Activated naive CD8-positive, alpha-beta T cell (primary cell): ENCODE measurements around the gene HIVEP1.

ENCODE experiments used
- H3K27ac Mint-ChIP-seq: one replicate; pipeline ENCODE4 v1.8.0; 2021; ENCODE audit warnings: mixed read lengths
- H3K27me3 Mint-ChIP-seq: one replicate; pipeline ENCODE4 v1.8.0; 2021; ENCODE audit warnings: mixed read lengths
- H3K36me3 Mint-ChIP-seq: one replicate; pipeline ENCODE4 v1.8.0; 2021; ENCODE audit warnings: mixed read lengths
- H3K4me1 Mint-ChIP-seq: one replicate; pipeline ENCODE4 v1.8.0; 2021; ENCODE audit warnings: low read depth, mixed read lengths
- H3K4me3 Mint-ChIP-seq: one replicate; pipeline ENCODE4 v1.8.0; 2021; ENCODE audit warnings: mild to moderate bottlenecking, mixed read lengths
- H3K9me3 Mint-ChIP-seq: one replicate; pipeline ENCODE4 v1.8.0; 2021; ENCODE audit warnings: low read depth, mixed read lengths

Gene HIVEP1

DNA sequence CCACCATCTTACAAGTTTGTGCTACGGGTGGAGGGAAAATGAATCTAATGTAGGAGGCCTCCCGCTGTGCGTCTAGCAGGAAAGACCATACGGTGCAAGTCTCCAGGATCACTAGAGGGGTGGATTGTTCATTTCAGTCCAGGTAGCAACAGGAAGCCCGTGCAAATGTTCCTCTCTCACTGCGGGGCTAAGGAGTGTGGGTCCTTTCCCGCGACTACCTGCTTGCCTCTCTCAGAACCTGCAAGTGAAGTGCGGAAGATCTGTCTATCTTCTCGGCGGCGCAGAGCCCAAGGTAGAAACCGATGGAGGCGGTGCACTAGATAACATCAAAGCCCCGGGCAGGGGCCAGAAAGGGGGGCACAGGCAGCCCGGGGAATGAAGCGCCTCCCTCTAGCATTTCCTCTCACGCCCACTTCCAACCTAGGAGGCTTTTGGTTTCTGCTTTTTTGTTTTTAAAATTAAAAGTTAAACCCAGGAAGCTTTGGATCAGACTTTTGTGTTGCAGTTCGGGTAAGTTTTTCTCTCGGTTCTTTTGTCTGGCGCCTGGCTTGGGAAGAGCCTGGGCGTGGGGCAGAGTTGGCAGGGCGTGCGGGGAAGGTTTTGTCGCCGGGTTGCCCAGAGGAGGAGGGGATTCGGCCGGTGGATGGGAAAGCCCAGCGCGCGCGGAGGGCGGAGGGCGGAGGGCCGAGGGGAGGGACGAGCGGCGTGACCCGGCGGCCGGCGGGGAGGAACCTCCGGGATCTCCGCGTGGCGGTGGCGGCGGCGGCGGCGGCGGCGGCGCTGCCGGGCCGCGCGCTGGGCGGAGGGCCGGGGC is 3.5 kb upstream of the HIVEP1 start:
- Mint-ChIP-seq H3K4me1 (peaks cover 30% of the 10 kb centered on the region), H3K27ac (peak overlapping the region; percentile 99), H3K4me3 (peak overlapping the region; percentile 97), H3K27me3 (no peaks in the 10 kb centered on the region), H3K9me3 (no peaks in the 10 kb centered on the region), H3K36me3 (no peaks in the 10 kb centered on the region)

DNA sequence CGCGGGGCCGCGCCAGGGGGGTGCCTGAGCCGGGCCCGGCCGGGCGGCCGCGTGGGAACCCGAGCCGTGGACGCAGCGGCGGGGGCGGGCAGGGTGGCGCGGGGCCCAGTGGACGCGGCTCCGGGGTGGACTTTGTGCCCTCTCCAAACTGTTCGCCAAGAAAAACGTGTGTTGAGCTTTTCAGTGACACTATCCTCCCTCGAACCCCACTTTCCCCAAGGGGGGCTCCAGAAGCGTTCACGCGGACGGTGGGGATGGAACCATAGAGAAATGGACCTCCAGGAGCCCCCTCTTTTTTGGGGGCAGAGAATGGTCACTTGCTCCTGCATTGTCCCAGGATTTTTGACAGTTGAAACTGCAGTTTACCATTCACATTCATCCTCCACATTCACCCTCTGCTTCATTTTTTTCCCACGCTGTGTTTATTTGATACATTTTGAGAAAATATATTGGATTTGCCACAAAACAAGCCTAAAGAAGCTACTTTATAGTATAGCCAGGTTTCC is 2.9 kb upstream of the HIVEP1 start:
- Mint-ChIP-seq H3K9me3 (no peaks in the 10 kb centered on the region), H3K27me3 (no peaks in the 10 kb centered on the region), H3K4me3 (peak overlapping the region; percentile 93), H3K36me3 (no peaks in the 10 kb centered on the region), H3K4me1 (peaks cover 36% of the 10 kb centered on the region), H3K27ac (peak overlapping the region; percentile 97)

DNA sequence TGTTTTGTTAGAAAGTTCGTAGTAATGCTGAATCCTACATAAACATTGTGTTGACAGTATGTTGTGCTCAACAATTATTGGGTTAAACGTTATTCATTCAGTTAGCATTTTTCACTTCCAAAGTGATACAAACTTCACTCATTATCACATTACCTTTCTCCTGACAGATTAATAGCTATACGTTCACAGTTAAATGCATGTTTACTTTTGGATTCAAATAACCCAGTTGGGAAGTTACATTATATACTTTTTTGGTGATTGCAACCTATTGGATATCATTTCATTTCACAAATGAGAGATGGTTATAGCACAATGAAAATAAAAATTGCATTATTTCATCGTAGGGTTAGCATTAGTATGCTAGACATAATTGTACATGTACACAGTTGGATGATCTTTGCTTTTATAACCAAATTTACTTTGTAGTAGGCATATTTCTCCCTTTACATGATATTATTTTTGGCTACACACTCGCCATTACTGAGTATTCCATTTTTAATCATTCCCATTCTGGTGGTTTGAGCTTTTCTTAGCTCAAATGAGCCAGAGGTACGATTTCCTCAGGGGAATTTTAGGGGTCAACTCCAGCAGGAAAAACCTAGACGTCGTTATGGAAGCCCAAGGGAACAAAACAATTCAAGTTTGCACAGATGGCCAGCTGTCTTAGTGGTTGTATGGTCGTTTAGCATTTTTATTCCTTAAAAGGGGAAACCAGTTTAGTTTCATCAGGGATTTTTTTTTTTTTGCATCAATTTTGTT is 2.1 kb upstream of the HIVEP1 start:
- Mint-ChIP-seq H3K9me3 (peaks cover 5% of the 10 kb centered on the region), H3K4me3 (peak overlapping the region; percentile 93), H3K27me3 (no peaks in the 10 kb centered on the region), H3K36me3 (peaks cover 8% of the 10 kb centered on the region), H3K27ac (peak overlapping the region; percentile 97), H3K4me1 (peaks cover 44% of the 10 kb centered on the region)

DNA sequence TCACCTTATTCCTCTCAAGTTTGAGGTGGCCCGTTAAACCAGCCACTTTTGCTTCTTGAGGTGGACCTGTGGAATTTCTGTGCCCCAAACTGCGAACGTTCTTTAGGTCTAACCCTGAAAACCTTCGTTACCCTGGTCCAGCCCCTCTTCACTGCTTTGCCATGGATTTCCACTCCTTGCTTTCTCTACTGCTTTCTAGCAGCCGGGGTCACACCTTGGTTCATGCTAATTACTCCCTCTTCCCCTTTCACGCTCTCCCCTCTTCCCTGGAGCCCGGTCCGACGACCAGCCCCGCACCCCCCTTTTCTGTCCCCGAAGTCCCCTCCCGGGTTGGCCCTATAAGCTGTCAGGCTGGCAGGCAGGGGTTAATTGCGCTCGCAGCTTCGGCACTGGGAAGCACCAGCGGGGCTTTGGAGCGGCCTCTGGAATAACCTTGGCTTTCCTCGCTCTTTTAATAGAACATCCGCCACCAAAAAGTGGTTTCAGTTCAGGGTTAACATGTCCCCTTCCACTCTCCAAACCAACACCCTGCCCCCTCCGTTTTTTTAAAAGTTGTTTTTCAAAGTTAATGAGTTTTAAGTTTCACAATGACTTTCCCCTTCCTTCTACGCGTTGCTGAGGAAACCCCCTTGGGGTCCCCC is 1.4 kb upstream of the HIVEP1 start:
- no peaks in the 10 kb centered on the region for H3K27me3 Mint-ChIP-seq
- H3K9me3 Mint-ChIP-seq = peaks cover 5% of the 10 kb centered on the region
- peaks cover 11% of the 10 kb centered on the region for H3K36me3 Mint-ChIP-seq
- H3K4me3 Mint-ChIP-seq = peak overlapping the region; percentile 93
- peak overlapping the region; percentile 97 for H3K27ac Mint-ChIP-seq
- H3K4me1 Mint-ChIP-seq = peaks cover 51% of the 10 kb centered on the region

DNA sequence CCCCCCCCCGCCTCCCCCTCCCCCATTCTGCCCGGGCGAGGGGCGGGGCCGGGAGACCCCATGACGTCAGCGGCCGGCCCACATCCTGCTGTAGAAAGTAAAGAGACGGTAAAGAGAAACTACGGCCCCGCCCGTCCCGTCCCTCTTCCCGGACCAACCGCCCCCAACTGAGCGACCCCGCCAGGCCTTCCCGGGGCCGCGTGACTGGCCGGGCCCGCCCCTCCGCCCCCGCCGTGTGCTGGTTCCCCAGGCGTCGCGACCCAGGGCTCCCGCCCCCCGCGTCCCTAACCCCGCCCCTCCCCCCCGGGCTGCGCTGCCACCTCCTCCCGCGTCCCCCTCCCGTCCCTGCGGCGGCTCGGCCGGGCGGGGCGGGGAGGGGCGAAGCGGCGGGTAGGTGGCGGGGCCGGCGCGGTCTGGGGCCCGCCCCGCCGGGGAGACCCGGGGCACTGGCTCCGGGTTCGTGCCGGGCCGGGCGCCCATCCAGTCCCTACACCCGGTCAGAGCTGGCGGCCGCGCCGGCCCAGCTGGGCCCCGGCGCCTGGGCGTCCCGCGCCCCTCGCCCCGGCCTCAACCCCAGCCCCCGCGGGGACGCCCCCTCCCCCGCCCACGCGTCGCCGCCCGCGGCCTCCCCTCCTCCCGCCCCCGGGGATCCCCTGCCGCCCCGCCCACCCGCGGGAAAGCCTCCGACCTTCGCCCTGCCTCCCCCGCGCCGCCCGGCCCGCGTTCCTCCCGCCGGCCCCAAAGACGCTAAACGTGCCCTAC is 655 bp upstream of the HIVEP1 start:
- peaks cover 5% of the 10 kb centered on the region for H3K9me3 Mint-ChIP-seq
- H3K4me1 Mint-ChIP-seq = peaks cover 58% of the 10 kb centered on the region
- H3K27me3 Mint-ChIP-seq = no peaks in the 10 kb centered on the region
- peaks cover 11% of the 10 kb centered on the region for H3K36me3 Mint-ChIP-seq
- H3K27ac Mint-ChIP-seq = peak overlapping the region; percentile 97
- H3K4me3 Mint-ChIP-seq = peak overlapping the region; percentile 93

DNA sequence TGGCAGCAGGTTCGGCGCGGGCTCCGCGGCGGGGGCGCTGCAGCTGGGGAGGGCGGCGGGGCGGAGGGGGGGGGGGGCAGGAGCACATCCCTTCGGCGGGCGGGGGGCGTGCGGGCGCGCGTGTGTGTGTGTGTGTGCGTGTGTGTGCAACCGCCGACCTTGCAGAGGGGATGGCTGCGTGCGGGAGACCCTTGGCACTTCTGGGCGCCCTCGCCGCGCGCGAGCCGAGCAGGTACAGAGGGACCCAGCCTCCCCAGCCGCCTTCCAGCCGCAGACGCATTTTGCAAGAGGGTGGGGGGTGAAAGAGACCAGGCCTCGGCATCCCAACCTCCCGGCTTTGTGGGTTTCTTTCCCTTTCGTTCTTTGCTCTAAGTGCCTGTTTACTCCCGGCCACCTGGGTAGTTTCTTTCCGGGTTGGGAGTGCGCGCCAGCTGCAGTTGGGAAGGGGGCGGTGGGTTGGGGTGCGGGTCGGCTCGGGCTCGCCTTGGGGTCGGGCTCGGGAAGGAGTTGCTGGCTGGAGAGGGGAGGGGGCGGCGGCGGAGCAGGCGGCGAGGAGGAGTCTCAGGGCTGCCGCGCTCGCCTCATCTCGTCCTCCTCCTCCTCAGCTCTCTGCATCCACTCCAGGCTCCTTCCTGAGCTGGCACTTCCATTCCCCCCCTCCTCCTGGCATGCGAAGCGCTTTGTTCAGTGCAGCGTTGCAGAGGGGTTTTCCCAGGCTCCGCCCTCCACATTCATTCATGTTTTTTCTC is 620 bp downstream of the HIVEP1 start:
- Mint-ChIP-seq H3K27me3 (no peaks in the 10 kb centered on the region), H3K9me3 (peaks cover 5% of the 10 kb centered on the region), H3K4me1 (peaks cover 66% of the 10 kb centered on the region), H3K36me3 (peaks cover 18% of the 10 kb centered on the region), H3K27ac (peak overlapping the region; percentile 98), H3K4me3 (peak overlapping the region; percentile 98)

DNA sequence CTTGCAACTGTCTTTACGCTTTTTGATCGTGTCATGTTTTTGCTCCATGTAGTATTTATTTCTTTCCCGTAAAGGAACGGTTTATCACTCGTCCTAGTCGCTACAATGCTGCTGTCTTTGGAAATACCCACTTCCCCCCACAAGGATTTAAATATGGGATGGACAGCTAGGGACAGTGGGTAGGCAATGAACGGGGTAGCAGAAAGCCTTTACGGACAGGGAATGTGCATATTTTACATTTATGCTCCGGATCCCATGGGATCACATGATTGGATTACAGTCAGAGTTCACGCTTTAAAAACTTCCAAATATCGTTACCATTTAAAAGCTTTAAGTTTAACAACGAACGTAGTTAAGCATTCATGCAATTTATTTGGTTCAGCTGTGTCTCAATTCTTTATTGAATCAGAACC is 1.2 kb downstream of the HIVEP1 start:
- peak overlapping the region; percentile 98 for H3K27ac Mint-ChIP-seq
- no peaks in the 10 kb centered on the region for H3K27me3 Mint-ChIP-seq
- H3K4me1 Mint-ChIP-seq = peaks cover 62% of the 10 kb centered on the region
- H3K9me3 Mint-ChIP-seq = peaks cover 5% of the 10 kb centered on the region
- peaks cover 19% of the 10 kb centered on the region for H3K36me3 Mint-ChIP-seq
- H3K4me3 Mint-ChIP-seq = peak overlapping the region; percentile 98

DNA sequence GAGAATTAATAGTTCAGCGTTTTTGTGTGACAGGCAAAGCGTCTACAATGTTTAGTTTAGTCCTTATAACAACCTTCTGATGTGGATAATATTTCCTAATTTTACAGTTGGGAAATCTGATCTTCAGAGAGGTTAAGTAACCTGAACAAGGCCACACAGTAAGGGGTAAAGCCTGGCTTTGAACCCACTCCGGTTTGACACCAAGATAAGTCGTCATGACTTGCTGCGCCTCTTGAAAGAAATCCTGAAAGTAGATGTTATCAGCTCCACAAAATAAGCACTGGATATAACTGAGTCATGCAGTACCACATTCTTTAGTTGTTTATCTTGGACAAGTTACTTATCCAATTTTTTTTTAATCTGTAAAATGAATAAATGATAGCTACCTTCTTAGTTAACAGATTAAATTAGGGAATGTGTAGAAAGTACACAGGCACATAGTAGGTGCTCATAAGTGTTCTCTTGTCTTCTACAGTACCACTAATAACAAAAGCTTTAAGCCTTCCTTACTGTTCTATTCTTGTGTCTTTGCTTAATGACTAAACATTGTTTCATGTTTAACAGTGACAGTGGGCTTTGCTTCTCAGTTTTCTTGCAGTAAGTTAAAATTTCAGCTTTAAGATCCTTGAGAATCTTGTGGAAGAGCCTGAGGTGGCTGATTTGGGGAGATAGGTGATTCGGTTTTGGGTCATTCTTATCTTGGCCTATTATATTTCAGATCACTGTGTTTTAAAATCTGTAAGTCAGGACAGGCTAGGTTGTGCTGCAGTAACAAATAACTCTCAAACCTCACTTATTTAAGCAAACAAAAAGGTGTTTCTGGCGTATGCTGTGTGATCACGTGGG is 2.1 kb downstream of the HIVEP1 start:
- peaks cover 24% of the 10 kb centered on the region for H3K36me3 Mint-ChIP-seq
- H3K27me3 Mint-ChIP-seq = no peaks in the 10 kb centered on the region
- H3K4me1 Mint-ChIP-seq = peaks cover 69% of the 10 kb centered on the region
- peak overlapping the region; percentile 98 for H3K4me3 Mint-ChIP-seq
- peaks cover 5% of the 10 kb centered on the region for H3K9me3 Mint-ChIP-seq
- peak overlapping the region; percentile 47 for H3K27ac Mint-ChIP-seq

DNA sequence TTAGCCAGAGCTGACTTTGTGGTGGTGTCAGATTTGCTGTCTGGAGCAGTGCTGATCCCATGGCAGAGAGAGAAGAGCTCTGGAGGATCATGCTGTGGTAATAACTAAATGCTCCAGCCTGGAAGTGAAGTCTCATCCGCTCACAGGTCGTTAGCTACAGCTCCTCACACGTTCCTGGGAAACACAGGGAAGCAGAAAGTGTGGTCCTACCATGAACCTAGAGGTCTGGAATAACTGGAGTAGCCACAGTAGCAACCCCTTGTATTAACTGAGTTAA is 2.7 kb downstream of the HIVEP1 start:
- H3K36me3 Mint-ChIP-seq = peaks cover 27% of the 10 kb centered on the region
- H3K9me3 Mint-ChIP-seq = peaks cover 5% of the 10 kb centered on the region
- no peaks in the 10 kb centered on the region for H3K27me3 Mint-ChIP-seq
- peak overlapping the region; percentile 47 for H3K27ac Mint-ChIP-seq
- H3K4me1 Mint-ChIP-seq = peaks cover 73% of the 10 kb centered on the region
- H3K4me3 Mint-ChIP-seq = peak overlapping the region; percentile 35

DNA sequence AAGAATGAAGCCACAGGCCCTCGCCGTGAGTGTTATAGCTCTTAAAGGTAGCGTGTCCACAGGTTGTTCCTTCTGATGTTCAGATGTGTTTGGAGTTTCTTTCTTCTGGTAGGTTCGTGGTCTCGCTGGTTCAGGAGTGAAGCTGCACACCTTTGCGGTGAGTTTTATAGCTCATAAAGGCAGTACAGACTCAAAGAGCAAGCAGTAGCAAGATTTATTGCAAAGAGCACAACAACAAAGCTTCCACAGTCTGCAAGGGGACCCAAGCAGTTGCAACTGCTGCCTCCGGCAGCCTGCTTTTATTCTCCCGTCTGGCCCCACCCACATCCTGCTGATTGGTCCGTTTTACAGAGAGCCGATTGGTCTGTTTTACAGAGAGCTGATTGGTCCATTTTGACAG is 5.2 kb downstream of the HIVEP1 start:
- peaks cover 77% of the 10 kb centered on the region for H3K4me1 Mint-ChIP-seq
- H3K27ac Mint-ChIP-seq = peak overlapping the region; percentile 87
- peaks cover 5% of the 10 kb centered on the region for H3K9me3 Mint-ChIP-seq
- H3K27me3 Mint-ChIP-seq = no peaks in the 10 kb centered on the region
- H3K4me3 Mint-ChIP-seq = peak overlapping the region; percentile 20
- peaks cover 40% of the 10 kb centered on the region for H3K36me3 Mint-ChIP-seq

DNA sequence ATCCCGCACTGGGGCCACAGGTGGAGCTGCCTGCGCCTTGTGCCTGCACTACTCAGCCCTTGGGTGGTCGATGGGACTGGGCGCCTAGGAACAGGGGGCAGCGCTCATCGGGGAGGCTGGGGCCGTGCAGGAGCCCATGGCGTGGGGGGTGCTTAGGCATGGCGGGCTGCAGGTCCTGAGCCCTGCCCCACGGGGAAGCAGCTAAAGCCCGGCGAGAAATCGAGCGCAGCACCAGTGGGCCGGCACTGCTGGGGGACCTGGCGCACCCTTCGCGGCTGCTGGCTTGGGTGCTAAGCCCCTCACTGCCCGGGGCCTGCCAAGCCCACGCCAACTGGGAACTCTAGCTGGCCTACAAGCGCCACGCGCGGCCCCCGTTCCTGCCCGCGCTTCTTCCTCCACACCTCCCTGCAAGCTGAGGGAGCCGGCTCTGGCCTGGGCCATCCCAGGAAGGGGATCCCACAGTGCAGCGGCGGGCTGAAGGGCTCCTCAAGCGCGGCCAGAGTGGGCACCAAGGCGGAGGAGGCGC is 5.8 kb downstream of the HIVEP1 start:
- Mint-ChIP-seq H3K36me3 (peaks cover 40% of the 10 kb centered on the region), H3K27ac (peak overlapping the region; percentile 87), H3K4me3 (no peak overlapping the region), H3K9me3 (peaks cover 5% of the 10 kb centered on the region), H3K4me1 (peaks cover 84% of the 10 kb centered on the region), H3K27me3 (no peaks in the 10 kb centered on the region)

DNA sequence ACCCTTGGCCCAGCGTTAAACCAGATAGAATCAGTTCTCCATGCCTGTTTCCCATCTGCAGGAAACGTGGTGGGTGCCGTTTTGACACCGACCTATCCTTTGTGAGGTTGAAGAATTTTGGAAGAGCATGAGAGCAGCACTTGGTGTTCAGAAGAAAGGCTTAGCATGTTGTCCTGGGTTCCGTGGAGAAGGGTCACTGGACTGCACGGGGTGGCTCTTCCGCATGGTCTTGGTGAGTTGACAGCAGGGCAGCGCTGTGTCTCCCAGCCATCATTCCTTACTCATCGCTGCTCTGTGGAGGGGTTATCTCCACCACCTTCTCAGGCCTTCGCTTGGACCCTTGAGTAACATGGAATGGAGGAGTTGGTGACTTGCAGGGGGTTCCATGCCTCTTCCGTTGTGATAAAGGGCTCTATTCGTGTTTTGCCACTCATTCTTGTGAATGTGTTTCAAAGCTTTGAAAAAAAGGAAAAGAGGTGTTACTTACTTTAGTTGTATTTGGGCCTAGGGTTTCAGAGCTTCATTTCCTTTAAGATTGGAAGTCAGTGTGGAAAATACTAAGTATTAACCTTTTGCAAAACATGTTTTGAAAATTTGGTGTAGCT is 8.2 kb downstream of the HIVEP1 start:
- H3K27ac Mint-ChIP-seq = peak overlapping the region; percentile 47
- peaks cover 36% of the 10 kb centered on the region for H3K36me3 Mint-ChIP-seq
- H3K9me3 Mint-ChIP-seq = no peaks in the 10 kb centered on the region
- H3K27me3 Mint-ChIP-seq = no peaks in the 10 kb centered on the region
- H3K4me3 Mint-ChIP-seq = peak overlapping the region; percentile 22
- peaks cover 79% of the 10 kb centered on the region for H3K4me1 Mint-ChIP-seq

DNA sequence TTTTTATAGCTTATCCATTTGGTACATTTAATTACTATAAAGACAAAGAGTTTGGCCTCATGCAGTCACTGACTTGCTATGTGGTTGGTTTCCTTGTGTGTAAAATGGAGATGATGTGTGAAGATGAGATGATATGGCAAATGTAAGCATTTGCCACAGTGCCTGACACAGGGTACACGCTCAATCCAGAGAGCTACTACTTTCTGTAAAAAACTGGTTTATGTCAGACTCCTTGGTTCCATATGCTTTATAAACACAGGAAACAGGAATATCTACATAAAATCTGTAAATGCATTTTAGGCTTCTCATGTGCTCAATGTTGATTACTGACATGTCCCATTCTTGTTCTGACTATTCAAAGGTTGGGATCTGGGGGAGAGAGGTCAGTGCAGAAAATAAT is 10.4 kb downstream of the HIVEP1 start:
- H3K36me3 Mint-ChIP-seq = peaks cover 42% of the 10 kb centered on the region
- peaks cover 79% of the 10 kb centered on the region for H3K4me1 Mint-ChIP-seq
- no peaks in the 10 kb centered on the region for H3K27me3 Mint-ChIP-seq
- H3K9me3 Mint-ChIP-seq = no peaks in the 10 kb centered on the region
- H3K4me3 Mint-ChIP-seq = no peak overlapping the region
- H3K27ac Mint-ChIP-seq = no peak overlapping the region
